Esophagus muscularis mucosa (tissue), 4 donors: Measurements from ENCODE around the gene RNF144B.

ENCODE experiments used
- EP300 ChIP-seq: sonication (generic); formaldehyde crosslinking; IDR thresholded peaks from one replicate; pipeline ENCODE4 v1.6.1; 2017; ENCODE audit warnings: antibody characterized with exemption
- POLR2A ChIP-seq: fragments of 450-650 bp; IDR thresholded peaks from one replicate; pipeline ENCODE4 v1.6.1; 2017; ENCODE audit warnings: antibody characterized with exemption, moderate library complexity, mild to moderate bottlenecking, low read depth
- POLR2AphosphoS5 ChIP-seq, 2 donors: sonication (generic); formaldehyde crosslinking; IDR thresholded peaks; one replicate each; pipeline ENCODE4 v1.6.1; 2017; ENCODE audit warnings: antibody characterized with exemption in 2 of 2
- TF ChIP-seq, protein P1 (sequence below), 3 experiments: fragments of 200-600 bp in 2 of 3; fragments of 450-650 bp in 1 of 3; sonication (generic) in 2 of 3; IDR thresholded peaks; one replicate each; pipeline ENCODE4 v1.5.1; 2017 to 2019; ENCODE audit warnings: antibody characterized with exemption in 3 of 3, mild to moderate bottlenecking in 2 of 3, moderate library complexity in 1 of 3

- TF ChIP-seq EP300 (no peak), POLR2AphosphoS5 (IDR thresholded peaks at IDR 0.05) (no peak), POLR2A (no peak)
- TF ChIP-seq, protein P1, sequence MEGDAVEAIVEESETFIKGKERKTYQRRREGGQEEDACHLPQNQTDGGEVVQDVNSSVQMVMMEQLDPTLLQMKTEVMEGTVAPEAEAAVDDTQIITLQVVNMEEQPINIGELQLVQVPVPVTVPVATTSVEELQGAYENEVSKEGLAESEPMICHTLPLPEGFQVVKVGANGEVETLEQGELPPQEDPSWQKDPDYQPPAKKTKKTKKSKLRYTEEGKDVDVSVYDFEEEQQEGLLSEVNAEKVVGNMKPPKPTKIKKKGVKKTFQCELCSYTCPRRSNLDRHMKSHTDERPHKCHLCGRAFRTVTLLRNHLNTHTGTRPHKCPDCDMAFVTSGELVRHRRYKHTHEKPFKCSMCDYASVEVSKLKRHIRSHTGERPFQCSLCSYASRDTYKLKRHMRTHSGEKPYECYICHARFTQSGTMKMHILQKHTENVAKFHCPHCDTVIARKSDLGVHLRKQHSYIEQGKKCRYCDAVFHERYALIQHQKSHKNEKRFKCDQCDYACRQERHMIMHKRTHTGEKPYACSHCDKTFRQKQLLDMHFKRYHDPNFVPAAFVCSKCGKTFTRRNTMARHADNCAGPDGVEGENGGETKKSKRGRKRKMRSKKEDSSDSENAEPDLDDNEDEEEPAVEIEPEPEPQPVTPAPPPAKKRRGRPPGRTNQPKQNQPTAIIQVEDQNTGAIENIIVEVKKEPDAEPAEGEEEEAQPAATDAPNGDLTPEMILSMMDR (IDR thresholded peaks at IDR 0.05), result no peak
Observed at GRCh38 chr6:18362058-18362561, 25.0 kb upstream of the RNF144B start.
